Calu3 (cell line): ENCODE data around the gene RBM26. TPM values are rescaled to one million over a fixed set of nuclear protein-coding genes. Genes with fewer than 3 reads are reported as not detected.

Source experiments
- BruUV-seq: library from RNA; stranded (reverse); fragments of 400-500 nt; replicated peaks from 2 replicates; lab custom pipeline; 2021; lab: Mats Ljungman, UMichigan
- CTCF ChIA-PET: fragments of 300-600 bp; sonication (Branson Sonifier 250); formaldehyde crosslinking; loops from one replicate; lab custom pipeline; 2022; ENCODE audit warnings: antibody characterized with exemption; lab: Charles Lee
- DNase-seq: peaks from one replicate; pipeline ENCODE4 v3.0.0; 2022
- H3K27ac Mint-ChIP-seq: one replicate; pipeline ENCODE4 v1.8.0; 2022; ENCODE audit warnings: mixed read lengths; ENCODE audit not compliant: unreplicated experiment
- H3K27me3 Mint-ChIP-seq: one replicate; pipeline ENCODE4 v1.8.0; 2022; ENCODE audit warnings: mixed read lengths; ENCODE audit not compliant: unreplicated experiment
- H3K36me3 Mint-ChIP-seq: one replicate; pipeline ENCODE4 v1.8.0; 2022; ENCODE audit warnings: mild to moderate bottlenecking, moderate library complexity, mixed read lengths; ENCODE audit not compliant: insufficient read depth, unreplicated experiment
- H3K4me1 Mint-ChIP-seq: one replicate; pipeline ENCODE4 v1.8.0; 2022; ENCODE audit warnings: mild to moderate bottlenecking, low read depth, mixed read lengths; ENCODE audit not compliant: unreplicated experiment
- H3K4me3 Mint-ChIP-seq: one replicate; pipeline ENCODE4 v1.8.0; 2022; ENCODE audit warnings: mild to moderate bottlenecking, low read depth, moderate library complexity, mixed read lengths; ENCODE audit not compliant: unreplicated experiment
- H3K9me3 Mint-ChIP-seq: one replicate; pipeline ENCODE4 v1.8.0; 2022; ENCODE audit warnings: low read depth, mixed read lengths; ENCODE audit not compliant: unreplicated experiment
- intact Hi-C: fragments of 100-400 bp; cut with micrococcal nuclease; formaldehyde crosslinking; loops from one replicate; pipeline ENCODE4 v1.10.0; 2022; ENCODE audit not compliant: unreplicated experiment
- total RNA-seq: library from RNA; stranded (reverse); gene quantifications from 2 replicates; pipeline ENCODE4 v1.2.3, GENCODE V29; 2022
- TF ChIP-seq, protein P1 (sequence below): fragments of 200-600 bp; IDR thresholded peaks from one replicate; pipeline ENCODE4 v1.8.0; 2022; ENCODE audit warnings: antibody characterized with exemption; ENCODE audit not compliant: unreplicated experiment

RBM26 gene
- total RNA-seq, 1 experiment from 2014 or later: 19.2 TPM

DNA sequence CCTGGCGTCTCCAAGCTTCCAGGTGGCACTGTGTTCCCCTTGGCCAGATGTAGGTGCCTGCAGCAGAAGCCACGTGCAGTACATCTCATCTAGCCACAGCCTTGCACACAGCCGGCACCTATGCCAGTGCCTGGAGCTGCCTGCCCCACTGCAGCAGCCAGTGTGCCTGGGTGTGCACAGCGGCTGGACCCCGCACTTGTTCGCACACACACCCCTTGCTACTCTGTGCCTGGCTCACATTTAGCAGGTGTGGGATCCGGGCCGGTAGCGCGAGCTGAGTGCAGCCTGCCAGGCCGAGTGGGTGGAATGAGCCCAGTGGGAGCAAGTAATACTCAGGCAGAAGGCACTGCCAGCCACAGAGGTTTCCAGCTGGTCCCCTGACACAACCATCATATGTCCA is 26.9 kb upstream of the RBM26 start:
- TF ChIP-seq, protein P1, sequence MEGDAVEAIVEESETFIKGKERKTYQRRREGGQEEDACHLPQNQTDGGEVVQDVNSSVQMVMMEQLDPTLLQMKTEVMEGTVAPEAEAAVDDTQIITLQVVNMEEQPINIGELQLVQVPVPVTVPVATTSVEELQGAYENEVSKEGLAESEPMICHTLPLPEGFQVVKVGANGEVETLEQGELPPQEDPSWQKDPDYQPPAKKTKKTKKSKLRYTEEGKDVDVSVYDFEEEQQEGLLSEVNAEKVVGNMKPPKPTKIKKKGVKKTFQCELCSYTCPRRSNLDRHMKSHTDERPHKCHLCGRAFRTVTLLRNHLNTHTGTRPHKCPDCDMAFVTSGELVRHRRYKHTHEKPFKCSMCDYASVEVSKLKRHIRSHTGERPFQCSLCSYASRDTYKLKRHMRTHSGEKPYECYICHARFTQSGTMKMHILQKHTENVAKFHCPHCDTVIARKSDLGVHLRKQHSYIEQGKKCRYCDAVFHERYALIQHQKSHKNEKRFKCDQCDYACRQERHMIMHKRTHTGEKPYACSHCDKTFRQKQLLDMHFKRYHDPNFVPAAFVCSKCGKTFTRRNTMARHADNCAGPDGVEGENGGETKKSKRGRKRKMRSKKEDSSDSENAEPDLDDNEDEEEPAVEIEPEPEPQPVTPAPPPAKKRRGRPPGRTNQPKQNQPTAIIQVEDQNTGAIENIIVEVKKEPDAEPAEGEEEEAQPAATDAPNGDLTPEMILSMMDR: no peak
- Mint-ChIP-seq H3K4me1 (peaks cover 6% of the 10 kb centered on the region), H3K9me3 (no peaks in the 10 kb centered on the region), H3K27me3 (no peaks in the 10 kb centered on the region), H3K27ac (no peak overlapping the region), H3K4me3 (no peak overlapping the region), H3K36me3 (no peaks in the 10 kb centered on the region)
- CTCF ChIA-PET: no interaction called here
- BruUV-seq: no TSS peak
- DNase-seq: no peak
- intact Hi-C loops: no loop called here

DNA sequence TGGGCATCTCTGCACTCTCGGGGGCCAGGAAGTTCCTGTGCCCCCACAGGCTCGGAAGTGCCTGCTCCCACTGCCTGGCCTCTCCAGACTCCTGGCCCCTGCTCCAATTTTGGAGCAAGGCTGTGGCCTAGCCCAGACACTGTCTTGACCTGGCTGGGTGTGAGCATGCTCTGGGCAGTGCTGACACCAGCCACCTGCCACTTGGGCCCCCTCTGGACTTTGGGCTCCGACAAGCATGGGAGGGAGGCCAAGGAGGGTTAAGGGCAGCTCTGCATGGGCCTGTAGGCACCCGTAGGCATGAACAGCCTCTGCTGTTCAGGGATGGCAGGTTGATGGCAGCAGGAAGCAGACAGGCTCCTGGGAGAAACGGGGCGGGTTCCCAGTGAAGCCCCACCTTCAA is 26.0 kb upstream of the RBM26 start:
- TF ChIP-seq, protein P1: no peak
- intact Hi-C loops: no loop called here
- Mint-ChIP-seq H3K27me3 (no peaks in the 10 kb centered on the region), H3K9me3 (no peaks in the 10 kb centered on the region), H3K36me3 (no peaks in the 10 kb centered on the region), H3K27ac (no peak overlapping the region), H3K4me1 (peaks cover 6% of the 10 kb centered on the region), H3K4me3 (no peak overlapping the region)
- BruUV-seq: no TSS peak
- no peak for DNase-seq
- CTCF ChIA-PET: no interaction called here

DNA sequence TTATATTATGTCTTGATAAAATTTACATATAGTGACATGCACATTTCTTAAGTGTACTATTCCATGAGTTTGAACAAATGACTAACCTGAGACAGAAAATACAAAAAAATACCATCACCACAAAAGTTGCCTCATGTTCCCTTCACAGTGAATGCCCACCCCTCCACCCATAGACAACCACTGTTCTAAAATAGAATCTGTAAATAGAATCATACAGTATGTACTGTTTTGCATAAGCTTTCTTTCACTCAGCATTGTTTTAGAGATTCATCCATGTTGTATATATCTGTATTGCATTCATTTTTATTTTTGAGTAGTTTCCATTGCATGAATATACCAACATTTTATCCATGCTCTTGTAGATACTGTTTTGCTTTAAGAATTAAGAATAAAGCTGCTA is 23.3 kb upstream of the RBM26 start:
- BruUV-seq: no TSS peak
- TF ChIP-seq, protein P1: no peak
- intact Hi-C loops: no loop called here
- DNase-seq: no peak
- CTCF ChIA-PET: no interaction called here
- H3K4me1 Mint-ChIP-seq: no peaks in the 10 kb centered on the region
- H3K27me3 Mint-ChIP-seq: no peaks in the 10 kb centered on the region
- no peak overlapping the region for H3K27ac Mint-ChIP-seq
- no peak overlapping the region for H3K4me3 Mint-ChIP-seq
- H3K36me3 Mint-ChIP-seq: no peaks in the 10 kb centered on the region
- H3K9me3 Mint-ChIP-seq: no peaks in the 10 kb centered on the region

DNA sequence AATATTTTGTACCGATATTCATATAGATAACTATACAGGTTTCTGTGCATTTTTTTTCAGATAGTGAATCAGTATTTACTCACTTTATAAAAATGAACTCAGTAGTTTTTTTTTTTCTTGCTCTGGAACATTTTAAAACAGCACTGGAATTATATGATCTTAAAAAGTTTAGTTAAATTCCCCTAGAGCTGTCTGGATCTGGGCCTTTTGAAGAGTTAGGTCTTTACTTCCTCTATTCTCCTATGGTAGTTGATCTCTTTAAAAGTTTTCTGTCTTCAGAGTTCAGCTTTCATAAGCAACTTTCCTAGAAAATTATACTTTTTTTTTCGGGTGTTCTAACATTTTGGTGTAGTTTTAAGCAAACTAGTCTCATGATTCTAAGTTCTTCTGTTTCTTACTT is 21.8 kb upstream of the RBM26 start:
- Mint-ChIP-seq H3K36me3 (no peaks in the 10 kb centered on the region), H3K4me1 (no peaks in the 10 kb centered on the region), H3K27ac (no peak overlapping the region), H3K4me3 (no peak overlapping the region), H3K27me3 (no peaks in the 10 kb centered on the region), H3K9me3 (no peaks in the 10 kb centered on the region)
- DNase-seq: no peak
- no TSS peak for BruUV-seq
- TF ChIP-seq, protein P1: no peak
- CTCF ChIA-PET: no interaction called here
- intact Hi-C loops: no loop called here
